ENCODE data around the gene ANKRD12.

GRCh38 chr18:9216459-9216858 lies 79.9 kb downstream of the ANKRD12 start:
- TF ChIP-seq CTCF (IDR thresholded peaks at IDR 0.05), result no peak
- no peak for TF ChIP-seq EP300 (IDR thresholded peaks at IDR 0.05)

All from upper lobe of left lung (tissue), 4 donors.